ENCODE data around the gene TOMM7.
"Not testable (repeated sequence)": the region's sequence is repeated elsewhere in the genome, so short reads cannot be mapped to it uniquely, and the experiment has no call there.

Gene TOMM7

GRCh38 chr7:22790640-22791039, 32.0 kb downstream of the TOMM7 start:
- in situ Hi-C loops (cut with MboI; ENCODE audit: low sequenced_read_pairs), result not testable (repeated sequence)

GRCh38 chr7:22787951-22788350, 34.7 kb downstream of the TOMM7 start:
- in situ Hi-C loops (cut with MboI; ENCODE audit: low sequenced_read_pairs), result no loop called here

GRCh38 chr7:22786290-22786932, 36.2 kb downstream of the TOMM7 start:
- in situ Hi-C loops (cut with MboI; ENCODE audit: low sequenced_read_pairs), result no loop called here

- in situ Hi-C loops (cut with MboI; ENCODE audit: low sequenced_read_pairs), result no loop called here
Observed at GRCh38 chr7:22784346-22784745, 38.3 kb downstream of the TOMM7 start.

- in situ Hi-C loops (cut with MboI; ENCODE audit: low sequenced_read_pairs), result no loop called here
Observed at GRCh38 chr7:22783421-22783820, 39.2 kb downstream of the TOMM7 start.

DNA sequence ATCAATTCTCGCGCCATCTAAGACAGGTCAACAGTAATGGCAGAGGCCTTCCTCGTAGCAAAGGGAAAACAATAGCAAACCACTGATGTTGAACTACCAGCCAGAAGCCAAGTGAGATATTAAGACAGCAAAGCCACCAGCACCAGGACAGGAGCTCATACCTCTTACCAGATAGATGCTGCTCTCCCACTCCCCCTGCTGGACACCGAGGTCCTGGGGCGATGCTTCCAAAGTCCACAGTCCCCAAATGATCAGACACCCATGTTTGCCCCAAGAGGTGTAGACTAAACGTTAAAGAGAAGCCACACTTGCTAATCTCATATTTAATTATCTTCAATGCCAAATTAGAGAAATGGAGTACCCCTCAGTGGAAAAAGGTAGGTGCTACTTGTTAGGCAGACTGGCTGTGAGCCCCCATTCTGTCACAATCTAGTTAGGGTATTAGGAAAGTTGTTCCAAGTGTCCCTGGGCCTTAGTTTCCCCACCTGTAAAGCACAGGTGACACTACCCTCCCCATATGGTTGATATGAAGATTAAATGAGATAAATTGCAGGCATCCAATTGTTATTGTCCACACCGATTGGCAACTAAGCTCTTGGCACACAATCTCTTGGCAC, 39.9 kb downstream of the TOMM7 start:
- in situ Hi-C loops (cut with MboI; ENCODE audit: low sequenced_read_pairs), result no loop called here

DNA sequence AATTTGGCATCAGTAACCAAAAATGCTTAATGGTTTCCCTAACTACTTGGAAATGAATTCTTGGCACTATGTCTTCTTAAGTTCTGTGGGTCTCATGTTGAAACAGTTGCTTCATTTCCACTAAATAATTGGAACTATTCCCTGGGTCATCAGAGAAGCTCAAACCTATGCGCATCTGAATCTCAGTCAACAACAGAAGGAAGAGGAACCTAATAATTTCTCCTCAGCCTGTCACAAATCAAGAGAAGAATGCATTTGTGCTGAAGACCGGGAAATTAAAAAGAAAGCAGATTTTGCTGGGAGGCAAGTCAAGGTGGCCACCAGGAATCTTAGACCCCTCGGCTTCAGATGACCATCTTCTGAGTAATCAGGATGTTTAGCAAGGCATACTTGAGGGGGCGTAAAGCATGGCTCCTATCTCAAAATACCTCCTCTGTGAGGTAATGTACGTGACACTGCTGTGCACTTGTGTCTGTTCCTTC, 41.4 kb downstream of the TOMM7 start:
- in situ Hi-C loops (cut with MboI; ENCODE audit: low sequenced_read_pairs), result no loop called here

- in situ Hi-C loops (cut with MboI; ENCODE audit: low sequenced_read_pairs), result not testable (repeated sequence)
Observed at GRCh38 chr7:22779730-22780323, 42.8 kb downstream of the TOMM7 start.

GRCh38 chr7:22776964-22777363, 45.7 kb downstream of the TOMM7 start:
- in situ Hi-C loops (cut with MboI; ENCODE audit: low sequenced_read_pairs), result no loop called here

- in situ Hi-C loops (cut with MboI; ENCODE audit: low sequenced_read_pairs), result no loop called here
Observed at GRCh38 chr7:22772885-22773284, 49.8 kb downstream of the TOMM7 start.

DNA sequence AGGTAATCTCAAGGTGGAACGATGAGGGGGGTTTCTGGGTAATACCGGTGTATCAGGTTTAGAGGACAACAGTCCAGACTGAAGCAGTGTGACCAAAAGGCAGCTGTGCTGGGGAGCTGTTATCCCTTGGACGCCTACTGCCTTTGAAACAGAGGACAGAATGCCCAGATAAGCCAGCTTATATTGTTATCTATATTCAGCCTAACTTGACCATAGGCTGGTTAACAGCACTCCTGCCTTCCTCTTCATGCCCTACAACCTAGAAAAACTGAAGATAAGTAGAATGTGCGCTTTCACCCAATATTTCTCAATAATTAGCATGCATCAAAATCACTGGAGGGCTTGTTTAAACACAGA, 50.8 kb downstream of the TOMM7 start:
- in situ Hi-C loops (cut with MboI; ENCODE audit: low sequenced_read_pairs), result no loop called here

DNA sequence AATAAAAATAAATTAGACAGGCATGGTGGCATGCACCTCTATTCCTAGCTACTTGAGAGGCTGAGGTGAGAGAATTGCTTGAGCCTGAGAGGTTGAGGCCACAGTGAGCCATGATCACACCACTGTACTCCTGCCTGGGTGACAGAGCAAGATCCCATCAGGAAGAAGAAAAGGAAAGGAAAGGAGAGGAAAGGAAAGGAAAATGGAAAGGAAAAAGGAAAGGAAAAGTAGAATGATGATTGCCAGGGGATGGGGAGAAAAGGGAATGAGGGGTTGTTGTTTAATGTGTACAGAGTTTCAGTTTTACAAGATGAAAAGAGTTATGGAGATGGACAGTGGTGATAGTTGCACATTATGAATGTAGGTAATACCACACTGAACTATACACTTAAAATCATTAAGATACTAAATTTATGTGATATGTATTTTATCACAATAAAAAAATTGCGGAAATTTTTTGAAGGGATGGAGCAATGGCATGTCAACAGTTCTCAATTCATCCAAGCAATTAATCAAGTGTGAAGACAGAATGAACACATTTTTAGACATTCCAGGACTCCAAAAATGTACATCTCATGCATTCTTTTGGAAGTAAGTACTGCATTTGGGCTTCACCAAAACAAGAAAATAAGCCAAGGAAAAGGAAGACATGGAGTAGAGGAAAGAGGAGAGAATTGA, 51.3 kb downstream of the TOMM7 start:
- in situ Hi-C loops (cut with MboI; ENCODE audit: low sequenced_read_pairs), result no loop called here

DNA sequence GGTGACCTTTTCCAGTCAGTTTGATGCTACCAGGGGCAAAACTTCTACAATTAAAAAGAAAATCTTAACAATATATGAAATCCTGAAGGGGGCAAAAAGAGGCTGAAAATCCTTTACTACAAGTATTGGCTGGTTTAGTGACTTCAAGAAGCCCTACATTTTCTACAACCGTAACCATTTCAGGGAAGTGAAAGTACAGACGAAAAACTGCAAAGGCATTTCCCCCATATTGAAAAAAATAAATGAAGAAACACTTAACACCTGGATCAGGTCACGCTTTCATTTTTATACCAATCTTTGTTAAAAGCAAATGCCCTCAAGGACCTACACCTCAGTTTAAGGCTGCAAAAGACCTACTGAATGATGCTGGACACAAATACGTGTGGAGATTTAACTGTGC, 57.0 kb downstream of the TOMM7 start:
- in situ Hi-C loops (cut with MboI; ENCODE audit: low sequenced_read_pairs), result no loop called here

All from hTERT RPE-1 (cell line).